Measurements from ENCODE around the gene MGAT3. TPM values are rescaled to one million over a fixed set of nuclear protein-coding genes. Genes with fewer than 3 reads are reported as not detected.

MGAT3 gene
- total and polyA plus RNA-seq, 2 of the 13 experiments (the other 11 are each of a cell fraction or from before 2014, with no cell fraction given), result 0.11 to 0.15 TPM

DNA sequence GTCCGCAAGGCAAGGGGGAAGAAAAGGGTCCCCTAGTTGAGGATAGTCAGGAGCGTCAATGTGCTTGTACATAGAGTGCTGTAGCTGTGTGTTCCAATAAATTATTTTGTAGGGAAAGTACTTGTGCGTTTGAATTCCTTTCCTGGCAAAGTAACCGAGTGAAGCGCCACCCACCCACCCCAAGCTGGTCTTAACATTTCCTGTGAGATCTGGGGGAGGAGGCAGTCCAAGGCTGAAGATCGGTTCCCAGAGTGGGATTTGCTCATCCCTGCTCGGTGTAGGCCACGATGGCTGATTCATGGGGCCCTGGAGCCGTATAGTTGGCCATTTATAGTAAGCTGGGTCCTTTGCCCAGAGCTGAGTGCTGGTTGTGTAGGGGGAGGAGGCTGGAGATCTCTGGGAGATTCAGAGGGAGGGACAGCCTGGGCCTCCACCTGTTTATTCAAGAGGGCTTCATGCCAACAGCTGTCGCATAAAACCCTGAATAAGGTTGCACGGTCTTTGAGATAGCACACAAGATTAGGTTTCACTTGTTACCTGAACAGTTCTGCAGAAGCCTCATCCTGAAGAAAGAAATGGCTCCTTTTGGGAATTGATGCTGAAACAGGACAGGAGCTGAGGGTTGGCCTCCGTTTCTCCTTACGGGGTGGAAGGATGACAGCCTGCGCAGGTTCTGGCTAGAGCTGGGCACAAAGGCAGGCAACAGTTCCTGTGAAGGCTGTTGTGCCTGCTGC lies 65.9 kb downstream of the MGAT3 start (continued):
- TF ChIP-seq, protein P1, sequence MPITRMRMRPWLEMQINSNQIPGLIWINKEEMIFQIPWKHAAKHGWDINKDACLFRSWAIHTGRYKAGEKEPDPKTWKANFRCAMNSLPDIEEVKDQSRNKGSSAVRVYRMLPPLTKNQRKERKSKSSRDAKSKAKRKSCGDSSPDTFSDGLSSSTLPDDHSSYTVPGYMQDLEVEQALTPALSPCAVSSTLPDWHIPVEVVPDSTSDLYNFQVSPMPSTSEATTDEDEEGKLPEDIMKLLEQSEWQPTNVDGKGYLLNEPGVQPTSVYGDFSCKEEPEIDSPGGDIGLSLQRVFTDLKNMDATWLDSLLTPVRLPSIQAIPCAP (CRISPR knock-in tag; IDR thresholded peaks at IDR 0.05; ENCODE audit: low read depth), result no peak
- TF ChIP-seq JUNB (CRISPR knock-in tag; IDR thresholded peaks at IDR 0.05; ENCODE audit: borderline replicate concordance) (no peak), NPAS2 (CRISPR knock-in tag; IDR thresholded peaks at IDR 0.05; ENCODE audit: borderline replicate concordance) (no peak), RBM22 (optimal IDR thresholded peaks at IDR 0.05; ENCODE audit: low read length) (no peak), MED13 (CRISPR knock-in tag; IDR thresholded peaks at IDR 0.05) (no peak), EP300 (IDR thresholded peaks at IDR 0.05; ENCODE audit: low read depth in 2 of 2, low read length in 2 of 2) (no peak), EP300 (CRISPR knock-in tag; IDR thresholded peaks at IDR 0.05; ENCODE audit: borderline replicate concordance) (no peak), ZNF282 (IDR thresholded peaks at IDR 0.05; ENCODE audit: partially characterized antibody) (no peak), ZNF281 (CRISPR knock-in tag; IDR thresholded peaks at IDR 0.05; ENCODE audit: borderline replicate concordance) (no peak), SNRNP70 (IDR thresholded peaks at IDR 0.05; ENCODE audit: low read depth, low read length) (no peak), ZNF563 (CRISPR knock-in tag; IDR thresholded peaks at IDR 0.05) (0 out of 2 replicates have a peak, but pooled peaks have one; percentile 36), ZBTB3 (CRISPR knock-in tag; IDR thresholded peaks at IDR 0.05; ENCODE audit: borderline replicate concordance, low read depth) (0 out of 2 replicates have a peak, but pooled peaks have one; percentile 9), SP1 (IDR thresholded peaks at IDR 0.05) (no peak), SP1 (CRISPR knock-in tag; IDR thresholded peaks at IDR 0.05) (no peak), PLRG1 (conservative IDR thresholded peaks at IDR 0.05) (no peak), WIZ (CRISPR knock-in tag; IDR thresholded peaks at IDR 0.05) (no peak), KLF13 (CRISPR knock-in tag; IDR thresholded peaks at IDR 0.05) (no peak), ZSCAN29 (CRISPR knock-in tag; conservative IDR thresholded peaks at IDR 0.05) (no peak), ZNF17 (CRISPR knock-in tag; IDR thresholded peaks at IDR 0.05) (no peak), RBM39 (IDR thresholded peaks at IDR 0.05; ENCODE audit: low read depth, low read length, poor library complexity, severe bottlenecking) (no peak), ZSCAN20 (CRISPR knock-in tag; IDR thresholded peaks at IDR 0.05; ENCODE audit: borderline replicate concordance) (no peak), HNF4A (CRISPR knock-in tag; IDR thresholded peaks at IDR 0.05) (no peak)
- TF ChIP-seq, protein P2, sequence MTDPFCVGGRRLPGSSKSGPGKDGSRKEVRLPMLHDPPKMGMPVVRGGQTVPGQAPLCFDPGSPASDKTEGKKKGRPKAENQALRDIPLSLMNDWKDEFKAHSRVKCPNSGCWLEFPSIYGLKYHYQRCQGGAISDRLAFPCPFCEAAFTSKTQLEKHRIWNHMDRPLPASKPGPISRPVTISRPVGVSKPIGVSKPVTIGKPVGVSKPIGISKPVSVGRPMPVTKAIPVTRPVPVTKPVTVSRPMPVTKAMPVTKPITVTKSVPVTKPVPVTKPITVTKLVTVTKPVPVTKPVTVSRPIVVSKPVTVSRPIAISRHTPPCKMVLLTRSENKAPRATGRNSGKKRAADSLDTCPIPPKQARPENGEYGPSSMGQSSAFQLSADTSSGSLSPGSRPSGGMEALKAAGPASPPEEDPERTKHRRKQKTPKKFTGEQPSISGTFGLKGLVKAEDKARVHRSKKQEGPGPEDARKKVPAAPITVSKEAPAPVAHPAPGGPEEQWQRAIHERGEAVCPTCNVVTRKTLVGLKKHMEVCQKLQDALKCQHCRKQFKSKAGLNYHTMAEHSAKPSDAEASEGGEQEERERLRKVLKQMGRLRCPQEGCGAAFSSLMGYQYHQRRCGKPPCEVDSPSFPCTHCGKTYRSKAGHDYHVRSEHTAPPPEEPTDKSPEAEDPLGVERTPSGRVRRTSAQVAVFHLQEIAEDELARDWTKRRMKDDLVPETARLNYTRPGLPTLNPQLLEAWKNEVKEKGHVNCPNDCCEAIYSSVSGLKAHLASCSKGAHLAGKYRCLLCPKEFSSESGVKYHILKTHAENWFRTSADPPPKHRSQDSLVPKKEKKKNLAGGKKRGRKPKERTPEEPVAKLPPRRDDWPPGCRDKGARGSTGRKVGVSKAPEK (CRISPR knock-in tag; IDR thresholded peaks at IDR 0.05; ENCODE audit: borderline replicate concordance), result no peak
